Stimulated activated CD4-positive, alpha-beta T cell treated with anti-CD3 and anti-CD28 coated beads, Interleukin-15, amount 100 ng/mL, for 1 hour (primary cell): ENCODE measurements around the gene CDH23.

Experiments
- DNase-seq, 2 donors: peaks; one replicate each; pipeline ENCODE4 v3.0.0-alpha.2; 2020; ENCODE audit warnings: low read depth in 1 of 2, low spot score in 1 of 2

The CDH23 gene

GRCh38 chr10:71462062-71462935 is 65.6 kb downstream of the CDH23 start:
- no peak for DNase-seq

- no peak for DNase-seq
Measured at GRCh38 chr10:71463111-71463510, 66.4 kb downstream of the CDH23 start.

- no peak for DNase-seq
Measured at GRCh38 chr10:71465551-71466252, 69.0 kb downstream of the CDH23 start.

- no peak for DNase-seq
Measured at GRCh38 chr10:71466330-71466729, 69.6 kb downstream of the CDH23 start.

- no peak for DNase-seq
Measured at GRCh38 chr10:71467161-71467560, 70.4 kb downstream of the CDH23 start.

- no peak for DNase-seq
Measured at GRCh38 chr10:71467569-71468362, 71.0 kb downstream of the CDH23 start.

- DNase-seq, result no peak
Measured at GRCh38 chr10:71468363-71469094, 71.8 kb downstream of the CDH23 start.

- no peak for DNase-seq
Measured at GRCh38 chr10:71471006-71471405, 74.3 kb downstream of the CDH23 start.

- DNase-seq, result no peak
Measured at GRCh38 chr10:71471957-71472365, 75.2 kb downstream of the CDH23 start.

- no peak for DNase-seq
Measured at GRCh38 chr10:71472466-71472865, 75.7 kb downstream of the CDH23 start.

- no peak for DNase-seq
Measured at GRCh38 chr10:71472912-71473311, 76.2 kb downstream of the CDH23 start.

- no peak for DNase-seq
Measured at GRCh38 chr10:71473671-71474599, 77.2 kb downstream of the CDH23 start.

GRCh38 chr10:71474702-71475242 is 78.1 kb downstream of the CDH23 start:
- DNase-seq, result no peak

GRCh38 chr10:71475243-71475871 is 78.6 kb downstream of the CDH23 start:
- no peak for DNase-seq

GRCh38 chr10:71476228-71477011 is 79.7 kb downstream of the CDH23 start:
- no peak for DNase-seq

- DNase-seq, result no peak
Measured at GRCh38 chr10:71478173-71478572, 81.5 kb downstream of the CDH23 start.

- DNase-seq, result no peak
Measured at GRCh38 chr10:71478813-71479365, 82.2 kb downstream of the CDH23 start.

- no peak for DNase-seq
Measured at GRCh38 chr10:71479831-71480230, 83.1 kb downstream of the CDH23 start.
